Measurements from ENCODE around the gene KCNQ1. TPM values are rescaled to one million over a fixed set of nuclear protein-coding genes. Genes with fewer than 3 reads are reported as not detected.

KCNQ1 gene
- total RNA-seq, 1 donor from 2014 or later = 2.7 TPM

GRCh38 chr11:2566223-2567025 lies 121.6 kb downstream of the KCNQ1 start:
- H3K27me3 ChIP-seq = no peaks in the 10 kb centered on the region
- no peak for DNase-seq (ENCODE audit: extremely low spot score in 2 of 2)
- TF ChIP-seq POLR2A (IDR thresholded peaks at IDR 0.05) = no peak
- TF ChIP-seq, protein P1, sequence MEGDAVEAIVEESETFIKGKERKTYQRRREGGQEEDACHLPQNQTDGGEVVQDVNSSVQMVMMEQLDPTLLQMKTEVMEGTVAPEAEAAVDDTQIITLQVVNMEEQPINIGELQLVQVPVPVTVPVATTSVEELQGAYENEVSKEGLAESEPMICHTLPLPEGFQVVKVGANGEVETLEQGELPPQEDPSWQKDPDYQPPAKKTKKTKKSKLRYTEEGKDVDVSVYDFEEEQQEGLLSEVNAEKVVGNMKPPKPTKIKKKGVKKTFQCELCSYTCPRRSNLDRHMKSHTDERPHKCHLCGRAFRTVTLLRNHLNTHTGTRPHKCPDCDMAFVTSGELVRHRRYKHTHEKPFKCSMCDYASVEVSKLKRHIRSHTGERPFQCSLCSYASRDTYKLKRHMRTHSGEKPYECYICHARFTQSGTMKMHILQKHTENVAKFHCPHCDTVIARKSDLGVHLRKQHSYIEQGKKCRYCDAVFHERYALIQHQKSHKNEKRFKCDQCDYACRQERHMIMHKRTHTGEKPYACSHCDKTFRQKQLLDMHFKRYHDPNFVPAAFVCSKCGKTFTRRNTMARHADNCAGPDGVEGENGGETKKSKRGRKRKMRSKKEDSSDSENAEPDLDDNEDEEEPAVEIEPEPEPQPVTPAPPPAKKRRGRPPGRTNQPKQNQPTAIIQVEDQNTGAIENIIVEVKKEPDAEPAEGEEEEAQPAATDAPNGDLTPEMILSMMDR (IDR thresholded peaks at IDR 0.05) = no peak
- no peak for TF ChIP-seq POLR2AphosphoS5 (IDR thresholded peaks at IDR 0.05; ENCODE audit: insufficient read depth in 1 of 2, low read depth in 1 of 2)
- H3K4me1 ChIP-seq = no peaks in the 10 kb centered on the region
- H3K9me3 ChIP-seq = no peaks in the 10 kb centered on the region
- intact Hi-C loops (cut with DNase I) = no loop called here
- no peak overlapping the region for H3K4me3 ChIP-seq
- no peaks in the 10 kb centered on the region for H3K36me3 ChIP-seq
- H3K27ac ChIP-seq = no peak overlapping the region

GRCh38 chr11:2567026-2567671 lies 122.3 kb downstream of the KCNQ1 start:
- Histone ChIP-seq H3K27me3 (no peaks in the 10 kb centered on the region), H3K4me3 (no peak overlapping the region), H3K36me3 (no peaks in the 10 kb centered on the region), H3K4me1 (no peaks in the 10 kb centered on the region), H3K27ac (no peak overlapping the region), H3K9me3 (no peaks in the 10 kb centered on the region)
- intact Hi-C loops (cut with DNase I) = no loop called here
- DNase-seq (ENCODE audit: extremely low spot score in 2 of 2) = no peak
- TF ChIP-seq POLR2AphosphoS5 (IDR thresholded peaks at IDR 0.05; ENCODE audit: insufficient read depth in 1 of 2, low read depth in 1 of 2) (no peak), POLR2A (IDR thresholded peaks at IDR 0.05) (no peak)
- TF ChIP-seq, protein P1 (IDR thresholded peaks at IDR 0.05) = no peak

GRCh38 chr11:2569321-2569721 lies 124.5 kb downstream of the KCNQ1 start:
- TF ChIP-seq POLR2A (IDR thresholded peaks at IDR 0.05) (no peak), POLR2AphosphoS5 (IDR thresholded peaks at IDR 0.05; ENCODE audit: insufficient read depth in 1 of 2, low read depth in 1 of 2) (no peak)
- TF ChIP-seq, protein P1 (IDR thresholded peaks at IDR 0.05) = no peak
- Histone ChIP-seq H3K4me3 (no peak overlapping the region), H3K4me1 (no peaks in the 10 kb centered on the region), H3K36me3 (no peaks in the 10 kb centered on the region), H3K27me3 (no peaks in the 10 kb centered on the region), H3K27ac (no peak overlapping the region), H3K9me3 (no peaks in the 10 kb centered on the region)
- intact Hi-C loops (cut with DNase I) = no loop called here
- DNase-seq (ENCODE audit: extremely low spot score in 2 of 2) = no peak

GRCh38 chr11:2569731-2570210 lies 125.0 kb downstream of the KCNQ1 start:
- H3K36me3 ChIP-seq = no peaks in the 10 kb centered on the region
- H3K4me1 ChIP-seq = no peaks in the 10 kb centered on the region
- DNase-seq (ENCODE audit: extremely low spot score in 2 of 2) = no peak
- no peak overlapping the region for H3K4me3 ChIP-seq
- TF ChIP-seq POLR2A (IDR thresholded peaks at IDR 0.05) = no peak
- TF ChIP-seq POLR2AphosphoS5 (IDR thresholded peaks at IDR 0.05; ENCODE audit: insufficient read depth in 1 of 2, low read depth in 1 of 2) = no peak
- TF ChIP-seq, protein P1 (IDR thresholded peaks at IDR 0.05) = no peak
- no peak overlapping the region for H3K27ac ChIP-seq
- intact Hi-C loops (cut with DNase I) = no loop called here
- no peaks in the 10 kb centered on the region for H3K9me3 ChIP-seq
- no peaks in the 10 kb centered on the region for H3K27me3 ChIP-seq
